Sciatic nerve (tissue), 2 donors: ENCODE measurements around the gene ARHGAP18. TPM values are rescaled to one million over a fixed set of nuclear protein-coding genes. Genes with fewer than 3 reads are reported as not detected.

ENCODE experiments used
- ATAC-seq: fragments of 200-7000 bp; cut with Tn5 transposase; one replicate; pipeline ENCODE4 v1.9.1; 2020; ENCODE audit warnings: mild to moderate bottlenecking, moderate library complexity
- DNase-seq: peaks from one replicate; pipeline ENCODE4 v3.0.0-alpha.2; 2020; ENCODE audit warnings: low spot score
- intact Hi-C: fragments of 100-400 bp; cut with DNase I; formaldehyde crosslinking; loops from one replicate; pipeline ENCODE4 v1.14.2; 2022
- total RNA-seq: library from RNA; stranded (reverse); fragmentation: NEBNext Ultra II Directional; extraction: Animal tissue kit (Norgen Biotek cat#: 25700); gene quantifications from one replicate; pipeline ENCODE4 v1.2.1, GENCODE V29; 2021
- donor health status: DM: no; HTN: no; CAD: no.
- donor health status: DM: no; HTN: no; CAD: no.

ARHGAP18 gene
- total RNA-seq, 1 donor from 2014 or later = 18.2 TPM

DNA sequence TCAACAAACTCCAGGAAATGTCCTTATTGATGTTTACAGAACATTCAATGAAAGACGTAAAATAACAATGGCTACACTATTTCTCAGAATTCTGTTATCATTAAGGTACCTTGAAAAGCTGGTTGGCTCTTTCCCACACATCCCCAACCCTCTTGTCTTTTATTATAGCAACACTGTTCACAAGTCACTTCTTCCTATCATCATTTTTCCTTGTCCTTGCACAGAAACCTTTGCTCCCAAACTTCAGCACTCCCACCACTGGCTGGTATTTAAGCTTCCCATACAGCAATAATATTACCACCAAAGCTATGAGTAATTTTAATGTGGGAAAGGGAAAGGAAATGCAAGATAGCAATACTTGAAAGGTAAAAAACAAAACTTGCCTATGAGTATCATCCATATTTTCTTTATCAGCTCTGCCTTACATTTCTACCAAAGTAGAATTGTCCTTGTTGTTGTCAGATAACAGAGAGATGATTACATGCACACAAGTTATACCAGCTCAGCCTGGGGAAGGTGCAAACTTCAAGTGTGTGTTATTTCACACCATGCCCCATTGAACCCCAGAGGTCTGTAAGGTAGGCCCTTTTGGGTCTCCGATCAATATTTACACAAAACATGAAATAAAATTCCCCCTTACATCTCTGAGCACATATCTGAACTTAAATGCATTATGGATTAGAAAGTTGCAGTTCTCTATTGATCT, 32.2 kb downstream of the ARHGAP18 start:
- intact Hi-C loops = no loop called here
- no peak for DNase-seq
- ATAC-seq = no peak

DNA sequence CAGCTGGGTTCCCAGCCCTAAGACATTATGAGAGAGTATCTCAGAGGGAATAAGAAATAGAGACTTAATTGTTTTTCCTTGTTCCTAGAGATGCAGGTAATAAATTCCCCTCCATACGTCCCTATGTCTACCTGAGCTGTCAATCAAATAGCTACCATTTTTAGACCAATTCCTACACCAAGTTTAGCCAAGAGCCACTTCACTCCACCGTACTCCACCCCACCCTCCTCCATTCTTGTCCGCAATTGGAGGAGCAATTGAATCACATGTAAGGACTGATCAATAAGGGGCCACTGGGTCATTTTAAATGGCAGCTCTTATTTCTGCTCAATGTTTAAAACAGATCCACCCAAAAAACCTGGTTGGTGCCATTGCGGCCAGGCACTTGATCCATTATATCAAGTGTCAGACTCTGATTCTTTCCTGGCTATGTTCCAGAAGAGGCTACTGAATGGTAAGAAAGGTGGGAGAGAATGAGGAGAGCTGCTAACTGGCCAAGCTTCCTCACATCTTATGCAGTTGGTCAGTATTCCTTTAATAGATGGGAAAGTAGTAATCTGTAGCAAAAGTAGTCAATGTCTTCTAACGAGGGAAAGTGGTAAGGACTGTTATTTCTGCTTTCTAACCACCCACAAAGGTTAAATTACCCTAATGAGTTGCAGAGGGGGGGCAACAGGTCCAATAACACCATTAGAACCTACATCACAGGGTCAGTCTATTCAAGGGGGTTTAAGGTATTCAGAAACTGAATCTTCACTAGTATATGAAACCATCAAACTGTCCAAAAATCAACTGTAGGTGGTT, 34.1 kb downstream of the ARHGAP18 start:
- intact Hi-C loops = no loop called here
- no peak for ATAC-seq
- DNase-seq = no peak

DNA sequence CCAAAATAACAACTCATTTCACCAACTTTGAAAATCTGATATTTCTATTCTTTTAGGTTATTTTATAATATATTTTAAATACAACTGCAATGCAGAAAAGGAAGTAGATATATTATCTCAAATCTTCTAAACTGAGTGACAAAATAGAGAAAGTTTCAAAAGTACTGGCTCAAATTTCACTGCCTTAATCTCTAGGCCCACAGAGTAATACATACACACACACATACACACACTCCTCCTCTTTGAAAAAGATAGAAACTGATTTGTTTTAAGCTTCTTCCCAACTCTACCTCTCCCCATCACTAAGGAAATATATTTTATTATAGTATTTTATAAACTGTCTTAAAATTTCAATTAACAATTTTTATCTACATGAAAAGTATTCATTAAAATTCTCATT, 36.2 kb downstream of the ARHGAP18 start:
- intact Hi-C loops = no loop called here
- DNase-seq = no peak
- ATAC-seq = no peak

DNA sequence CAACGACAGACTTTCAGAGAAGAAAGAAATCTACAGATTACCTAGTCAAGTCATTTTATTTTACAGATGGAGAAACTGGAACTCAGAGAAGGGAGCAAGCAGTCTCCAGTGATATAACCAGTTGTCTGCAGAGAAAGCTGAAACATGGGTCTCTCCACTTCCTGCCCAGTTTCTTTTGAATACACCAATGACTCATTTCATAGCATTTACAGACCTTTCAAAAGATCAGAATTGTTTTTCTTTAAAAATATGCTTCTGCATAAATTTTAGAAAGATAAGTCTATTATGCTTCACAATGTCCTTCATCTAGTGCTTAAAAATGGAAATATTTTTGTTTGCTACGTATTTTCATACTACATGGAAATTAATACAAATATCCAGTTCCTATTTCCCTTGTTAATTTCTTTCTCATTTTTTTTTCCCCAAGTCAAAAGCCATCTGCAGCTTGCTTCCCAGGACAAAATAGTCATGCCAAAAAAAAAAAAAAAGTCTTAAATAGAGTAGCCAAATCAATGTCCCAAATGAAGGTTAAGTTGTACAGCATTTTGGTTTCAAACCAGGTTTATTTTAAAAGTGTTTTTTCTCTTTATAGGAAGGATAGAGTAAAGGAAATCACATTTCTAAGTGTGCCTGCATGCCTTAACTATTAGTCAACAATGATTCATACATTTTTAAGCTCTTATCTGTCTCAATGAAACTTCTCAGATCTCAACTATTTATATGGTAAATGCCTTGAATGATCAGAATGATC, 36.9 kb downstream of the ARHGAP18 start:
- peak; percentile 57 for ATAC-seq
- DNase-seq = no peak
- intact Hi-C loops = no loop called here

DNA sequence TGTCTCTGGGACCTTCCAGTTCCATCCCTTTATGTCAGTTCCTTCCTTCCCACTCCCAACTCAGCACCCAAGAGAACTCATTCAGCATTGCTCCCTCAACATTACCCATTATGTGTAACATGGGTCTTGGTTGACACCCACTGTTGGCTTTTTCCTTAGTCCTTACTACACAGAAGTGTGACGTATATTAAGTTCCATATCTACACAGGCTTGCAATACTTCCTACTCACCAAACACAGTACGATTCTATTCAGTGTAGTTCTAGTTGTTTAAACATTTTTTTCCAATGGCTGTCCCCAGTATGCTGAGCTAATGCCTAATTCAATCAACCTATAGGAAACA, 37.7 kb downstream of the ARHGAP18 start:
- intact Hi-C loops = no loop called here
- DNase-seq = no peak
- peak; percentile 55 for ATAC-seq

DNA sequence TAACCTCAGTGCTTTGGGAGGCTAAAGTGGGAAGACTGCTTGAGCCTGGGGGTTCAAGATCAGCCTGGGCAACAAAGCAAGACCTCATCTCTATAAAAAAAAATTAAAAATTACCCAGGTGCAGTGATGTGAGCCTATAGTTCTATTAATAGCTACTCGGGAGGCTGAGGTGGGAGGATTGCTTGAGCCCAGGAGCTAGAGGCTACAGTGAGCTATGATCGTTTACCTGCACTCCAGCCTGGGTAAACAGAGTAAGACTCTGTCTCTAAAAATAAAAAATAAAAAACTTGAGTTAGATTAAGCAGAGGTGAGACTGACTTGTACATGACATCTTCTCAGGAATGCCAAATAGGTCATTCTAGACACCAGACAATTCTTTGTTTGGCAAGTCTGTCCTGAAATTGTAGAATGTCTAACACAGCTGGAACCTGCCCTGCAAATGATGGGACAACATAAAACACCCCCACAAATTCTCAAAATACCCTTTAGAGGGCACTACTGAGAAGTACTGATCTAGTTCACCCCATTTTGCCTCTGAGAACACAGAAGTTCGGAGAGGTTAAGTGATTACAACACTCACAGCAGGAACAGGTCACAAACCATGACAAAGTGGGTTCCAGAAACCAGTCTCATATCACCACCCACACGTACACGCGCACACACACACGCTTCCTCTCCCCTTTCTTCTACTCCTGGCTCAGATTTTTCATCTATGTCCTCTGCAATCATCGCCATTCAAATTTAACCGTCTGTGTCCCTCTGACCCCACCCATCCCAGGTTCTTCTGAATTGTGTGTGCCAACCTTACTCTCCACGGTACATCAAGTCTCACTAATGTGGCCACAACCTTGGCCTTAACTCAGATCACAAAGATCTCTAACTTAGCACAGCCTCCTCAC, 38.3 kb downstream of the ARHGAP18 start:
- no peak for DNase-seq
- intact Hi-C loops = no loop called here
- peak; percentile 77 for ATAC-seq

DNA sequence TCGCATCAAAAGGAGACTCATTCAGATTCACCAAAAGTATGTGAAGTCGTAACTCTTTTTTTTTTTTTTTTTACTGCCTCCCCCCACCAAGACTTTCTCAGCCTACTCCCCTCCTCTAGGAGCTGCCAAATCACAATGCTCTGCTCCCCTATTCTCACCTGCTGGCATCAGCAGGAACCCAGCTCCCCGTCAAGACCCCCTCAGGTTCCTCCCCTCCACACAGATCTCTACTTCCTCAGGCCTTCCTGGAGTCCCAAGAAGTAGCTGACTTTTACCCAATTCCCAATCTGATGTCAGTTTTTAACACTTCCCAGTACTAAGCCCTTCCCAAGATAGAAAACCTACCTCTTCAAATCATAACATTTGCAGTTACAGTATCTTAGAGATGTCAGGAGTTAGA, 39.3 kb downstream of the ARHGAP18 start:
- ATAC-seq = no peak
- intact Hi-C loops = no loop called here
- no peak for DNase-seq

DNA sequence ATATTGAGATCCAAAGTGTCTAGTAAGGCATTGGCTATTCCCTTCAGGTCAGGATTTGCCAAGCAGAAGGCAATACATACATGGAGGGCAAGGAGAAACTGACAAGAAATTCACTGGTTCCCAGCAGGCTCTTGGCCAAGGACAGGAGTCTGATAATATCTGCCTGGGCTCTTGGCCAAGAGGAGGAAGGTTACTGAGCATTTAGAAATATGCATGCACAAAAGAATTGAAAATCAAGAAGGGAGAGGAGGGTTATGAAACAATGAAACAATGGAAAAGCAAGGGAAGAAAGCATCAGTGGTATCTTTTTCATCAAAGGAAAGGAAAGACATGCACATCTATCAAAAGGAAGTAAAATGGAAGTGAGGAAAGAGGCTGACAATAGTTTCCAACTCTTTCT, 42.4 kb downstream of the ARHGAP18 start:
- no peak for ATAC-seq
- DNase-seq = no peak
- intact Hi-C loops = no loop called here

DNA sequence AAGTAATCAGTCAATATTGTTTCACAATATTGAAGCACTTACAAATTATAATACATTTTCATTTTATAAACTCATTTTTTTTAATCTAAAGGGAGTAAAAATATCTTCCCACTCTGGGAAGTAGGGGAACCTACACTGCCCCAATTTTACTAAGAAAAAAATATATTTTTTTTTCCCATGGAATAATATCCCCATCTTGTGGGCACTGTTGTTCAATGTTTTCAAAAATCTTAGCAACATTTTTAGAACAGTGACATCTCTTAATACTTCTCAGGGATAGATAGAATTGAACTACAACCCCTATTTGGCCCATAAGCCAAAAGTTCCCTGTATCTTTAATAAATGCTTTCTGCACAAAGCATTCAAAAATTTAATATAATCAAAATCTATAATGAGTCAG, 42.9 kb downstream of the ARHGAP18 start:
- ATAC-seq (no peak), DNase-seq (no peak)
- intact Hi-C loops = no loop called here

DNA sequence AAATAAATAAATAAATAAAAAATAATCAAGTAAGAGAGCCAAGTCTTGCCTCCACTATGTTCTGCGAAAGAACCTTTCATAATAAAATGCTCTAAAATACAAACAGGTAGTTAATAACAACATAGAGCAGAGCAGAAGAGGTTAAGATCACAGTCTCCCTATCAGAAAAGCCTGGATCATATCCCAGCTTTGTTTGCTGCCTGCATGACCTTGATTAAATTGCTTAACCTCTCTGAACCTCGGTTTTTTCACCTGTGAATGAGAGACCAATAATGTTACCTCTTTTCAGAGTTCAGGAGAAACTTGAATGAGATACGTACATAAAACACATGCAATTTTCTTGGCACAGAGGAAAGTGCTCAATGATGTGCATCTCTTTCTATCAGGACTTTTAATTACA, 44.4 kb downstream of the ARHGAP18 start:
- intact Hi-C loops = no loop called here
- DNase-seq = no peak
- no peak for ATAC-seq

DNA sequence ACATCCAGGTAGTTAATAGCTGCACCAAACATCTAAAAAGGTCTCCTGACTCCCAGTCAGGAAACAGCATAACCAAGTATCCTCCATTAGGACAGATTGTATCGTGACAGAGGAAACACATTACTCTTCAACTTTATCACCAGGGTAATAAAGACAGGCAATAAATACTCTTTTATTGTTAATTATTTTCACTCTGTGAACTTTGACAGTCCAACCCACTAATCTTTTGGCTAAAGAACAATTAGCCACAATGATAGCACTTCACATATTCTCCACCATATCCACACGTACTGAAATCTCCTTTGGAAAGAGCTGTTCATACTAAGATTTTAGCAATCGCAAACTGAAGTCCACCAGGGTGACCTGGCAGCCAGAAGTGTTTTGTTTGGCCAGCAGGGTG, 46.4 kb downstream of the ARHGAP18 start:
- no peak for DNase-seq
- intact Hi-C loops = no loop called here
- ATAC-seq = no peak

DNA sequence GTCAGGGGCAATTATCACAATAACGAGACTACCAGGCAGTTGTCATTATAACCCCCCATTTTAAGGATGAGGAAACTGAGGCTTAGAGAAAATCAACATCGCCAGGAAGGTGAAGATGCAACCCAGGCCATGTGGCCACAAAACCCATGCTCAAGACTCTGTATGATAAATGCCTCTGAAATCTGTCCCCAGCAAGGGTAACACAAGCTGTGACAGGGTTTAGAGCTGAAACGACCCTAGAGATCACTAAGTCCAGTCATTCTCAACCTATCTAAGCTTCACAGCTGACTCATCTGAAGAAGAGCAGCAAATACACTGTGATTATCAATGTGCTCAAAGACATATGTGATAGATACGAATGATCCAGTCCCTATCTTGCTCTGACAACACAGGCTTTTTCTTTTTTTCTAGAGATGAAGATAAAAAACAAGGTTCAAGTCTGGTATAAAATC, 47.0 kb downstream of the ARHGAP18 start:
- no peak for DNase-seq
- no peak for ATAC-seq
- intact Hi-C loops = no loop called here

DNA sequence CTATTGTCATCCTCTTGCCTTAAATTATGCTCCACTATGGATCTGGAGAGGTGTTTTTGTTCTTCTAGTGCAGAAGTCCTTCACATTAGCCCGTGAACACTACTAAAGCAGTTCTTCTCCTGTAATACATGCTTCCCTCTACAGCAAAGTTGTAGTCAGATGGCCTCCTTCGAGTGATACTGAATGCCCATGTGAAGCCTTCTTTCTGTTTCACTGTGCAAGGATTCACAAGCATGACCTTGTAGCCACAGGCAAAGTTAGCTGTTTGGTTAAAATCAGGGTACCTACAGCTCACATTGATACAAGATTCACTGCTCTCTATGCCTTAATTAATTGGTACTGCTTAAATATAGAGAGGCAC, 47.6 kb downstream of the ARHGAP18 start:
- no peak for DNase-seq
- intact Hi-C loops = no loop called here

DNA sequence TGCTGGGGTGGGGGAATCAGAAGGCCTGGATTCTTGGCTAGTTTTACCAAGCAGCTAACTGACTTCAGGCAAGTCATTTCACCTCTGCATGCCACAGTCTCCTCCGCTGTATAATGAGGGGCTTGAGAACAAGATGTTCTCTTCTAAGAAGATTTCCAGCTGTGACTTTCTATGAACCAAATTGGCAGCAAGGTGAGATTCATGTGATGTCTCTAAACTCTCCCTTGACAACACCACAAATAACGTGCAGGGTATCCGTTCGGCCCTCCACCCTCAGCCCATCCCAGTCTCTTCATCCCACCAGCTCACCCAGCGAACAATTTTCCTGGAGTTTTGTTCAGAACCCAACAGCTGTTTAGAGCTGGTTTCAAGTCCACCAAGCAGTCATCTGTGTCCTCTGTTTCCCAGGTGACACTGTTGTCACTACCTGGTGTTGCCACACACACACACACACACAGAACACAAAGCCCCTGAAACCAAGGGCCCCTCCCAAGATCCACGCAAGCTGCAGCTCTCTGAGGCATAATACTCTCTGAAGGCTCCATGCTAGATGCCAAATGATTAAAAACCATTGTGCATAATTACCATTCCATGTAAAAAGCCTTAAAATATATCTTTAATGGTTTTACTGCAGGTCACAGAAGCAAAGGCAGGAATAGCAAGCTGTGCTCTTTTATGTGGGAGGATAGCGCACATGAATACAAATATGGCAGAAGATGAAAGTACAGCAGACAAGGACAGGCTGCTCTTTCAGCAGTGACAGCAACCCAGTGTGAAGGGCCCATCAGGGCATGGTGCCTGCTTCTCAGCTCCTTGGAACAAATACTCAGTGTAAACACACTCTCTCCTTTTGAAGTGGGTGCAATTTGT, 48.2 kb downstream of the ARHGAP18 start:
- intact Hi-C loops = no loop called here
- no peak for DNase-seq
- no peak for ATAC-seq

More for the DNA sequence above, 47.6 kb downstream of the ARHGAP18 start:
- ATAC-seq = no peak

DNA sequence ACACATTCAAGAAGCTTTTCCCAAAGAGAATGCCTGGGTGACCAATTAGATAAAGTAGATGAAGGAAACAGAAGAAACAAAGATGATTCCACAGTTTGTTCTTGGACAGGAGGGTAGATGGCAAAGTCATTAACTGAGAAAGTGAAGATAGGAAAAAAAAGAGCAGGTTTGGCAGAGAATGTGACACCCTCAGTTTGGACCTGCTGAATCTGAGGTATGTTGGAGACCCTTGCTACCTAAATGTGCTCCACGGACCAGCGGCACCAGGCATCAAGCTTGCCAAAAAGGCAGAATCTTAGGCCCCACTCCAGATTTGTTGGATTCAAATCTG, 49.7 kb downstream of the ARHGAP18 start:
- ATAC-seq = no peak
- no peak for DNase-seq
- intact Hi-C loops = no loop called here

DNA sequence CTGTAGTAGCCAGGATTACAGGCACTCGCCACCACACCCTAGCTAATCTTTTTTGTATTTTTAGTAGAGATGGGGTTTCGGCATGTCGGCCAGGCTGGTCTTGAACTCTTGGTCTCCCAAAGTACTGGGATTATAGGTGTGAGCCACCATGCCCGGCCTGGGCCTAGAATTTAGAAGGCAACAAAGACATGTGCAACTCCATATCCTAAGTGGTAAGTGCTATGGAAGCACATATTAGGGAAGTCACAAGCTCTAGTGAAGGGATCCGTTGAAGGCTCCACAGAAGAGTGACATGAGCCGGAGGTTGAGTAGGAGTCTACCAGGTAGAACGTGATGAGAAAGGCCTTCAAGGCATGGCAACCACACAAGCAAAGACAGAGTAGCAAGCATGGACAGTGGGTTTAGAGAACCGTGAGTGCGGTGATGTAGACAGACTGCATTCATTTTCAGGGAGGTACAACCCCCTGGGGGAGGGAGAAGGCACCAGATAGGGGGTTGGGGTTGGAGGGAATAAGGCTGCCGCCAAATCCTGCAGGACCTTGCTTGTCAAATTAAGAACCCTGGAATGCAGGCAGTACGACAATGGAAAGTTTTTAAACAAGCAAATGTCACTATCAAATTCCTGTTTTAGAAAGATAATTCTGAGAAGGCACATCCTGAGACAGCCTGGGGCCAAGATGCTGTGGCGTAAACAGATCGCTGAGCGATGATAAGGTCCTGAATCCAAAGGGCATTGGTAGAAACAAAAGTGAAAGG, 50.2 kb downstream of the ARHGAP18 start:
- ATAC-seq (peak; percentile 15), DNase-seq (no peak)
- intact Hi-C loops = no loop called here

DNA sequence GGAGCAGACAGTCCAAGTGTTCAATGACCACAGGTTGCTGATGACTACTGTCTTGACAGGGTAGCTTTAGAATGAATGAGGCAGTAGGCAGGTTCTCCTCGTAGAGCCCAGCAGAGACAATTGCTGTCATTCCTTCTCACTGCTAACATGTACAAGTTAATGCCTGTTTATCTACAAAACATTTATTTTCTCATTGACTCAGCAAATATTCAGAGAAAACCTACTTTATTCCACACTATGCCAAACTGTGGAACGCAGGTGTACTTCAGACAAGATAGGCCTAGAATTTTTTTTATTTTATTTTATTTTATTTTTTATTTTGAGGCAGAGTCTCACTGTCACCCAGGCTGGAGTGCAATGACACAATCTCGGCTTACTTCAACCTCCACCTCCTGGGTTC, 50.8 kb downstream of the ARHGAP18 start:
- ATAC-seq = no peak
- DNase-seq = no peak
- intact Hi-C loops = no loop called here

DNA sequence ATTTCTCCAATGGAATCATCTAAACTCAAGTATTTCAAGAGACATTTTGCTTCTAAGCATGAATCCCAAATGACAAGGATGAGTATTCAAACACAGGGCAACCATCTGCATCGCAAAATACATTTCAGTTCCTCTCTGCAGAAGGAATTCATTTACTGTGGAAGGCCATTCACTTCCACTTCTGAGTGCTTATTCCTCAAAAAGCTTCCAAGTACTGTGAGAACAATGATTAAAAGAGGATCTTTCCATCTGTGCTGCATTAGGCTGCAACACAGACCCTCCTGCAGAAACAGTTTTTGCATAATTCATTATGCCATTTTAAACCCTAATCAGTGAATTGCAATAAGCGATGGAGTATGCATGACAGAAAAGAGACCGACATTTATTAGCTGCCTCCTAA, 52.5 kb downstream of the ARHGAP18 start:
- ATAC-seq (no peak), DNase-seq (no peak)
- intact Hi-C loops = no loop called here
